ENCODE results near the gene ARHGAP31. TPM values are rescaled to one million over a fixed set of nuclear protein-coding genes. Genes with fewer than 3 reads are reported as not detected.

Gene ARHGAP31
- 1.9 and 5.1 TPM in 2 replicates for total RNA-seq (ENCODE audit: low replicate concordance)

GRCh38 chr3:119293871-119294695 is at the start of gene ARHGAP31:
Gene ARHGAP31, plus strand, starts transcription at chr3:119294383. Its CDS starts 522 bp downstream, at chr3:119294905.

GRCh38 chr3:119463171-119464169 is 169.3 kb downstream of the ARHGAP31 start, which contains the start of gene TMEM39A:
Gene TMEM39A, minus strand, starts transcription at chr3:119463615. Its CDS starts 1,541 bp downstream, at chr3:119462074.

Other genes with a start within 250 kb of the ARHGAP31 start
- not detected in 2 replicates for gene TEX55, start 148.2 kb upstream of the ARHGAP31 start, total RNA-seq (ENCODE audit: low replicate concordance)
- not detected in 2 replicates for gene UPK1B, start 120.8 kb upstream of the ARHGAP31 start, total RNA-seq (ENCODE audit: low replicate concordance)
- 28.0 and 55.3 TPM in 2 replicates for gene B4GALT4, start 53.5 kb upstream of the ARHGAP31 start, total RNA-seq (ENCODE audit: low replicate concordance)
- gene TMEM39A, start 169.2 kb downstream of the ARHGAP31 start, total RNA-seq (ENCODE audit: low replicate concordance) = 42.6 and 57.3 TPM in 2 replicates
- 14.9 and 26.7 TPM in 2 replicates for gene POGLUT1, start 174.6 kb downstream of the ARHGAP31 start, total RNA-seq (ENCODE audit: low replicate concordance)
- gene TIMMDC1, start 204.2 kb downstream of the ARHGAP31 start, total RNA-seq (ENCODE audit: low replicate concordance) = 28.7 and 42.2 TPM in 2 replicates